HG03139 (cell line): ENCODE results near the gene DPP4.

Experiments used
- ATAC-seq: cut with Tn5 transposase; IDR thresholded peaks from one replicate; pipeline ENCODE4 v1.9.1; 2021; ENCODE audit not compliant: unreplicated experiment

The DPP4 gene

DNA sequence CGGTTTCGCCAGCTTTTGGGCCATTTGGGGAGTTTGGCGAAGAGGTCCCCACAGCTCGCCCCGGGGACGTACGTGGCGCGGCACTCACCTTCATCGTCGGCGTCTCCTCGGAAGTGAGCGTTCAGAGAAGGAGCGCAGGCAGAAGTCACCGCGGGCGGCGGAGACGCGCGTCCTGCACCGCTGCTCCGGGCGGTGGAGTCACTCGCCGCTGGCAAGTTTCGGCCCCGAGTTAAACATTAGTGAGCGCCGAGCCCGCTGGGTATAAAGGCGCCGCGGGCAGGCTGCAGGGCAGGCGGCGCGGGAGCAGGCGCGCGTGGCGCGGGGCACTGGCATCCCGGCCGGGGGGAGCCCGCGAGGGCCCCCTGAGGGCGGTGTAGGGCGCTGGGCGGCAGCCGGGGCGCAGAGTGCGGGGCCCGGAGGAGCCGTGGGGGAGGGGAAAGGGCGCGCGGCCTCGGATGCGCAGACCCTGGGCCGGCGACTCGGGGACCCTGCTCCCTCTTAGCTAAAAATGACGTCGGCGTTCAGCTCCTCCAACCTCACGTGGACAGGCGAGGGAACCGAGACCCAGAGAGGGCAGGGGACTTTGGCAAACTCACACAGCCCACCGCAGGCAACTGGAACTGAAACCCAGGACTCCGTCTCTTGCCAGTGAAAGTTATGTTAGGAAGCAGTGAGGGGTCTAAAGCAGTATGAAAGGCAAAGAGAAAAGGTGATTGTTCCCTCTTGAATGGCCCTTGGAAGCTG lies at the start of gene DPP4:
Gene DPP4 (minus strand): TSS at position 328 of the 744 bp plus-strand sequence. CDS start 234 bp downstream, at position 94.
- ATAC-seq: peak; percentile 88

DNA sequence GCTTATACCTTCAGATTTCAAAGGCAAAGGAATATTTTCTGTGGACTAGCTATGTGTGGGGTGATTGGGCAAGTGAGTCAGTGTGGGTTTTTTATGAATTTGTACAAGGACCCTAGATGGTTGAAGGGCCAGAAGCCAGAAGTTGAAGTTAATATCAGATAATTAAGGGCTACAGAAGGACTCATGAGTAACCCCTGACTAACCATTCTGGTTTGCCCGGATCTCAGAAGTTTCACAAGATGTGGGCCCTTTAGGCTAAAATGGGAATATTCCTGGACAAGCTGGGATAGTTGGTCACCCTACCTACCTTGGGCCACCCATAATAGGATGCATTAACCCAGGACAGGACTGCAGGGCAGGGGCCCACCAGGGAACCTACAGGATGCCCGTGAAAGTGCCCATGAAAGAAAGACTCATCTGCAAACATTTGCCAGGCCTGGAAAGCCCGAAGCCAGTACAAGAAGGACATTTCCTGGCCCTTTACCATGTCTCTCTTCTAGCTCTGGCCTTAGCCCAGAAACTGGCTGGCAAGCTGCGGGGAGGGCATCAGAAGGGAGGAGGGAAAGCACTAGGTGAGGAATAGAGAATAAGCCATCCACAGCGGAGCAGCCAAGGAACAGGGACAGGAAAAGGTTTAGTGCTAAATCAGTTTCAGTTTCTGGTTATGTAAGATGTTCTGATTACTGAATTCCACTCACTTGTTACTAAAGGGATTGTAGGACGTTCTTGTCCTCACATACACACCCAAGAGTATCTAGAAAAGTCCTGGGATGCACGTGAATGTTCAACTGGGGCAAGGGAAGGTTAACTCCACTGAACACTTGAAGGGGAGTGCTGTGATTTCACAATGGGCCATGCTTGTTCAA lies 44.4 kb upstream of the DPP4 start:
- no peak for ATAC-seq

- ATAC-seq: no peak
Measured at GRCh38 chr2:162116352-162116751, 42.3 kb upstream of the DPP4 start.

DNA sequence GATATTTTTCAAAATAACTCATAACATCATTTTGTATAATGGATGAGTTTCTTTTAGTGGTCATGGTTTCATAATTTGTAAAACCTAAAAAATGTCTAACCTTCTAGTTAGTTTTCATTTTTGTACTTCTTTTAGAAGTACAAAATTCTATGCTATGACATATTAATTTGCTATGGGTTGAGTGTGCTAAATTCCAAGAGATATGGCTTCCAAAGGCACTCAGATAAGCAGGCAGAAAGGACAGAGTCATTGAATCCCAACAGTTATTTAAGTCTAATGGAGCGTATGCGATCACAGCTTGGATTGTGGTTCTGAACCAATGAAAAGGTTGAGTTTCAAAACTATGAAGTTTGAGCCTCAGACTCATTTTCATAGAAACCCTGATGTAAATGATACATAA lies 41.1 kb upstream of the DPP4 start:
- no peak for ATAC-seq

DNA sequence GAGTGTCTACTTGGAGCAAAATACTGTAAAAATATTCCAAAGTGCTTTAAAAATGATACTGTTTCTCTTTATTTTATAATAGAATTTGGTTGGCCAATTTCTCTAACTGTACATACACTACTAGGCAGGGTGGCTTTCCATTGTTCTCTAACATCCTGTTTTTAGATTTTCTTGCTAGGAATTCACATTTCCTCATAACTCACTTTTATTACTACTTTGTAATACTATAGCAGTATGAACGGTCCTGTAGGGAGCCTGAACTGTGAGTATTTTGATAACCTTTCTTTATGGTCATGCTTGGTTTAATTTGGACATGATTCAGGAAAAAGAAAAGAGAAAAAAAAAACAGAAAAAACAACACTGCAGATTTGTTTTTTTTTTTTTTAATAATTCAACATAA lies 40.3 kb upstream of the DPP4 start:
- no peak for ATAC-seq

DNA sequence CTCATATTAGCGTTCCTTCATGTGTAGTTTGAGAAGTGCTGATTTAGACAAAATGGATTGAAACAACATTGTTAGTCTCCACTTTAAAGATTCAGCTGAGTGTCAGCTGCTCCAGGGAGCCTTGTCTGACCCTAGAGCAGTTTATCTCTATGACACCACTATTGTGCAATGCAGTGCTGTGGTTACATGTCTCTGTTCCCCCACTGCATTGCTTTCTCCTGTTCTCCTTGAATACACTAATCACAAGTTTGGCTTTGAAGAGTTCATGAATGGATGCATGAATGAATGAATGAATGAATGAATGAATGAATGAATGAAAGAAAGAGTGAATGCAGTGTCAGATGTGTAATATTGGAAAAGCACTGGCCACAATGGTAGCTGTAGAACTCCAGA lies 39.8 kb upstream of the DPP4 start:
- no peak for ATAC-seq

GRCh38 chr2:162113088-162113775 lies 39.2 kb upstream of the DPP4 start:
- no peak for ATAC-seq

- ATAC-seq: no peak
Measured at GRCh38 chr2:162111958-162112850, 38.2 kb upstream of the DPP4 start.

GRCh38 chr2:162107361-162107901 lies 33.4 kb upstream of the DPP4 start:
- no peak for ATAC-seq

GRCh38 chr2:162106746-162107145 lies 32.7 kb upstream of the DPP4 start:
- no peak for ATAC-seq

DNA sequence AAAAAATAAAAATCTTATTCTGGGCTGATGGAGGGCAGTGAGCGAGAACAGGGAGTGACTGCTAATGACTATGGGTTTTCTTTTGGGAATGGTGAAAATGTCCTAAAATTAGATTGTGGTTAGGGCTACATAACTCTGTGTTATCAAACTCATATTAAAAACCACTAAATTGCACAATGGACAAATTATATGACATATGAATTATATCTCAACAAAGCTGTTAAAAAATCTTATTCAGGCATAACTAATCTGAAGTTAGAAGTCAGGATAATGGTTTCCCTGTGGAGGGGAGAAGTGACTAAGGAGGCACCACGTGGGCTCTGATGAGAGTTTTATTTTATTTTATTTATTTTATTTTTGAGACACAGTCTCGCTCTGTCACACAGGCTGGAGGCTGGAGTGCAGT lies 32.1 kb upstream of the DPP4 start:
- ATAC-seq: no peak

DNA sequence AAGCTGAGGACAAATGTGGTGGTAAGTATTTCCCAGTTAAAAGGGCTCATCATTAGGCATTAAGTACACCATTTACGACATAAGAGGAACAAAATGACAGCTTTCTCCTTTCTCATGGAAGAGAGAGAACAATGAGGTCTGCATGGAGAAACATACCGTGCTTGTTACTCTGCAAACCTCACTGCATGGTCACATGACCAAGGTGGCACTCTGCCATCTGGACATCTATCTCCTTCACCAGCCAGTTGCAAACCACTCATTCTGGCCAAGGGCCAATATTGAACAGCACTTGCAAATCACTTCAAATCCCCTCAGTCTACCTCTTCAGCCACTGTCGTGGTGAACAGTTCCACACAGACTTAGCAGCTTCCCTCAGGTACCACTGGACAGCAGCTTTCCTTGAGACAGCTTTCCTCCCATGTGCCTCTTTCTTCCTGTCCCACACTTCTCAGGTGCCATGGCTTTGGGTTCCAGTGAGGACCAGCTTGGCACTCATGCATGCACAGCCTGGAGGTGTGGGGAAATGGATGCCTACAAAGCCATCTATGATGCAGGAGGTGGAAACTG lies 29.5 kb upstream of the DPP4 start:
- ATAC-seq: no peak

GRCh38 chr2:162100579-162100978 lies 26.6 kb upstream of the DPP4 start:
- ATAC-seq: no peak

DNA sequence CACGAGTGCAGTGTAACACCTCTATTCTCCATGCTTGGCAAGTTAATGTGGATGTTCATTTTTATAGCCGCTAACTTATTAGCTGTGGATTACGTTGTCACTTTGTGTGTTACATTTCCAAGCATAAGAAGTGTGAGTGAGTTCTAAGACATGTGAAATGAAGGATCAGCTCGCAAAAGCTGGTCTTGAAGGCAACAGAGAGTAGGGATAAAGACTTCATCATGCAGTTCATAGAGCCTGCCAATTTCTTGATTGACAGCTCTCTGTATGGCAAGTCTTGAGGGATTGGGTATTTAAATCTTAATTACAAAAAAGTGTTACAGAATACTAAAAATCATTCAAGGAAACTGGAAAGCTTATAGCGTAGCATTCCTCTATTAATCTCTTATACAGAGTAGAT lies 25.8 kb upstream of the DPP4 start:
- no peak for ATAC-seq

DNA sequence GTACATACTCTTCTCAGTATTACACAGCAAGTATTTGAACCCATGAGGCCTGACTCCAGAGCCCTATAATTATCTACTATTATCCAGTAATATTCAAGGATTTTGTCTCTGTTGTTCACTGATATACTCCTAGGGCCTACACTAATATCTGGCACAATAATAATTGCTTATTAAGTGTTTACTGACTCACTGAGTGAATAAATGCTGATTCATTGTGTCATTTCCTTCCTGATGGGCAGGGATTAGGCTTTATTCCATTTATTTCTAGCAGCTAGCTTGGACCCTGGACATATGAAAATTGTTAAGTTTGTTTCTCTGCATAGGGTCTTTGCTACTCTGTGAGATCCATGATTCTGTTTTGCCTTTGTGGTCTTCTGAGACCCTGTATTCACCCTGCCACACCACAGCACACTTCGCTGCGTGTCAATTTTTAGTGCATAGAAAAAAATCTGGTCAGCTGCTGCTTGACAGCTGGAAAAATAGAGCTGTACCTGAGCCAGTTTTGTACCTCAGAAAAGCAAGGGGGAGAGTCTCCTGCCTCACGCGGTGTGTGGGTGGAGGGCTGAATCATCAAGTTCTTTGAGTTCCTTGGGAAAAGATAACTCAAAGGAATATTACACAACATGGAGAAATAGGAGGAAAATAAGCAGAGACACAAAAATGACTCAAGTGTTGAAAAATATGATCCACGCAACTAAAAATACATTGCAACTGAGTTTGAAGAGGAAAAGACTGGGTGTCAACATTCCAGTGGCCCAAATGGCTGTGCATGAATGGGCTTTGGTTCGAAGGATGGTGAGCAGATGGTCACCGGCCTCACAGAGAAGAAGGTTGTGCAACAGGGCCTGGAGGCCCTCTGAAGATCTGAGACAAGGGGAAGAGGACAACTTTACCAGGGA lies 18.9 kb upstream of the DPP4 start:
- ATAC-seq: no peak

DNA sequence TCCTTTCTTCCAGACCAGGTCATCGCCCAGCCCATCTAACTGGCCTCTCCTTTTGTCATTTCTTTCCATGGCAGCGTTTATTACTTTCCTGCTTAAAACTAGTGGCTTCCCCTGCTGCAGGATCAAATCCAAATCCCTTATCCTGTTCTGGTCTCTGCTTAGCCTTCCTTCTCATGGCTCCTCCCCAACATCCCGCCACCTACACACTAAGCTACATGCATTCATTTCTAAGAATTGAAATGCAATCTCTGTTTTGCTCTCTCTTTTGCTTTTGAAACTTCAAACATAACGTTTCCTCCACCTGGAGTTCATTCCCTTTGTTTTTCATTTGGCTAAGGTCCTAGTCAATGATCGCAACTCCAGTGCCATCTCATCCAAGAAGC lies 18.0 kb upstream of the DPP4 start:
- no peak for ATAC-seq

DNA sequence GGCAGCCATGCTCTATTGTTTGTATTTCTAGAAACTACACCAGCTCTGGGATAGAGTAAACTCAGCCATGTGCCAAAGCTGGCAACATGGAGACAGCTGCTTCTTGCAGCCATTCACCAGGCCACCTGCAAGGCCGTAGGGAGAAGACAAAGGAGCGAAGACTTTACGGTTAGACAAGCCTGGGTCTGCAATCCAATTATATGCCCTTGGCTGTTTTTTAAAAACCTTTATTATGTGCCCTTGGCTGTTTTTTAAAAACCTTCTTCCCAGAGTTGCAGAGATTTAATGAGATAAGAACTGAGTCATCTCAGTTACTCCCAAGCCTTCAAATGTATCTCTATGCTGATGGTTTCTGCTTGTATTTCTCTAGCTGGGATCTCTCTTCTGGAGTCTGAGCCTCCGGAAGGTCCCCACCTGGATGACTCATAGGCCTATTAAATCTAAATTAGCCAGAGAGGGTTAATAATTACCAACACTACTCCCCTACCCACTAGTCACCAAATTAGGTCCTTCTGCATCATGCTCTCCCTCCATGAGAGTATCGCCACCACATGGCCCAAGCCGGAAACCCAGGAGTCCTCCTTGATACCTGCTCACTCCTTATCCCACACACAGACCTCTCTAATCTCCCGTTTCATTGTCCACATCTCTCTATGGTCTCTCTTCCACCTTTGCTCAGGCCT lies 17.5 kb upstream of the DPP4 start:
- no peak for ATAC-seq

DNA sequence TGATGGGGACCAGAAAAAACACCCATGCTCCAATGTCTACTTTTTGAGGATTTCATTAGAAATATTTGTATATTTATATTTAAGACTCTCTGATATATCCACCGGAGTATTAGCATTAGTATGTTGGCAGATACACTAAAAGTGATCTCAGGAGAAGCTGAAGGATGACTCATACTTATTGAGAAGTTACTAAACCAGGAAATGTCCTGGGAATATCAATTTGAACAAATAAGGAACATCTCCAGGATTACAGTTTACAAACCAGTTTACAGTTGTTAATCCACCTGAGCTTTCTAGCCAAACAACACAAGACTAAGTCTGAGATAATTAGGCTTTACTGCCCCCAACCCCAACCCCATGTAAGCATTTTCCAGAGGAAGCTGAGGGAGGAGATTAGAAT lies 16.1 kb upstream of the DPP4 start:
- no peak for ATAC-seq

DNA sequence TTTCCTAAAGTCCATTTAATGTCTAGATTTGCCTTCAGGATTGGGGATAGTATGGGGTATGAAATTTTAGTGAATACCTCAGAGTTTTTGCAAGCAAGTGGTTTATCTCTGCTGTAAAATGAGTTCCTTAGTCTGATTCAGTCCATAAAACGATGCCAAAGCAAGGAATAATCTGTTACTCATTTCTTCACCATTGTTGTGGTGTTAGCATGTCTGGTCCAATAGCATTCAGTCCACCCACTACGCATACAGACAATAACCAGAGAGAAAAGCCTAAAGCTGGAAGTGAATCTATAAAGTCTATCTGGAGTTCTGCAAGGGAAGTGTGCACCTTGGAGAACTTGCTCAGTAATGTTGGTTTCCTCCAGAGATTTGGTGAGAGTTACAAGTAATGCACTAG lies 12.9 kb upstream of the DPP4 start:
- no peak for ATAC-seq
